ENCODE measurements around the gene NXNL1.

NXNL1 gene

DNA sequence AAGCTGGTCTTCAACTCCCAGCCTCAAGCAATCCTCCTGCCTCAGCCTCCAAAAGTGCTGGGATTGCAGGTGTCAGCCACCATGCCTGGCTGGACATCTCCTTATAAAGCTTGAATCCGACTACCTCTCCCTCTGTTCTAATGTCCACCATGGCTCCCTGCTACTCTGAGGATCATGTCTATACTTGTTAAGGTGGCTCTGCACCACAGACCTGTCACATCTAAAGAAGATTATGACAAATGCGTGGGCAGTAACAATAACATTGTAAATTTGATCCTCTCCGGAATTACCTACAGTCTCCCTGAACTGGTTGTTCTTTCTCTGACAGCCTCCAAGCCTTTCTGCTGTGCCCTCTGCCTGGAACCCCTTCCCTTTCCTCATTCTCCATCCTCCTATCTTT is 1.8 kb downstream of the NXNL1 start:
- H3K9me3 ChIP-seq (ENCODE audit: control insufficient read depth, insufficient read depth, low read depth, low read length), result no peaks in the 10 kb centered on the region
- ChIA-PET CTCF (interaction anchor here (0.6 to 2.3 kb wide), 5 partner anchors 8 to 62 kb away, joined by 3 to 8 read pairs (median 3); no protein-coding TSS in a partner anchor), POLR2A (no interaction called here)
- H3K4me1 ChIP-seq (ENCODE audit: control insufficient read depth, insufficient read depth, low read length), result no peaks in the 10 kb centered on the region
- H3K4me3 ChIP-seq (ENCODE audit: low read depth, low read length), result no peak overlapping the region
- no peak overlapping the region for H3K27ac ChIP-seq (ENCODE audit: extremely low read depth, low read depth, low read length)
- no peaks in the 10 kb centered on the region for H3K36me3 ChIP-seq (ENCODE audit: control insufficient read depth in 2 of 2, insufficient read depth in 1 of 2, low read length in 2 of 2)
- peak; percentile 82 for TF ChIP-seq ZNF600 (tag by site-specific recombination; IDR thresholded peaks at IDR 0.05)
- TF ChIP-seq KLF9 (tag by site-specific recombination; IDR thresholded peaks at IDR 0.05; ENCODE audit: low read depth), result no peak
- peak; percentile 95 for TF ChIP-seq ZNF16 (tag by site-specific recombination; IDR thresholded peaks at IDR 0.05; ENCODE audit: low read depth)
- TF ChIP-seq ZNF704 (tag by site-specific recombination; IDR thresholded peaks at IDR 0.05), result no peak
- TF ChIP-seq ZNF610 (tag by site-specific recombination; IDR thresholded peaks at IDR 0.05; ENCODE audit: borderline replicate concordance), result no peak
- TF ChIP-seq ZNF132 (tag by site-specific recombination; IDR thresholded peaks at IDR 0.05; ENCODE audit: borderline replicate concordance), result no peak
- no peak for TF ChIP-seq IKZF3 (tag by site-specific recombination; IDR thresholded peaks at IDR 0.05)
- TF ChIP-seq REPIN1 (tag by site-specific recombination; IDR thresholded peaks at IDR 0.05; ENCODE audit: low read depth), result no peak
- TF ChIP-seq, protein P1, sequence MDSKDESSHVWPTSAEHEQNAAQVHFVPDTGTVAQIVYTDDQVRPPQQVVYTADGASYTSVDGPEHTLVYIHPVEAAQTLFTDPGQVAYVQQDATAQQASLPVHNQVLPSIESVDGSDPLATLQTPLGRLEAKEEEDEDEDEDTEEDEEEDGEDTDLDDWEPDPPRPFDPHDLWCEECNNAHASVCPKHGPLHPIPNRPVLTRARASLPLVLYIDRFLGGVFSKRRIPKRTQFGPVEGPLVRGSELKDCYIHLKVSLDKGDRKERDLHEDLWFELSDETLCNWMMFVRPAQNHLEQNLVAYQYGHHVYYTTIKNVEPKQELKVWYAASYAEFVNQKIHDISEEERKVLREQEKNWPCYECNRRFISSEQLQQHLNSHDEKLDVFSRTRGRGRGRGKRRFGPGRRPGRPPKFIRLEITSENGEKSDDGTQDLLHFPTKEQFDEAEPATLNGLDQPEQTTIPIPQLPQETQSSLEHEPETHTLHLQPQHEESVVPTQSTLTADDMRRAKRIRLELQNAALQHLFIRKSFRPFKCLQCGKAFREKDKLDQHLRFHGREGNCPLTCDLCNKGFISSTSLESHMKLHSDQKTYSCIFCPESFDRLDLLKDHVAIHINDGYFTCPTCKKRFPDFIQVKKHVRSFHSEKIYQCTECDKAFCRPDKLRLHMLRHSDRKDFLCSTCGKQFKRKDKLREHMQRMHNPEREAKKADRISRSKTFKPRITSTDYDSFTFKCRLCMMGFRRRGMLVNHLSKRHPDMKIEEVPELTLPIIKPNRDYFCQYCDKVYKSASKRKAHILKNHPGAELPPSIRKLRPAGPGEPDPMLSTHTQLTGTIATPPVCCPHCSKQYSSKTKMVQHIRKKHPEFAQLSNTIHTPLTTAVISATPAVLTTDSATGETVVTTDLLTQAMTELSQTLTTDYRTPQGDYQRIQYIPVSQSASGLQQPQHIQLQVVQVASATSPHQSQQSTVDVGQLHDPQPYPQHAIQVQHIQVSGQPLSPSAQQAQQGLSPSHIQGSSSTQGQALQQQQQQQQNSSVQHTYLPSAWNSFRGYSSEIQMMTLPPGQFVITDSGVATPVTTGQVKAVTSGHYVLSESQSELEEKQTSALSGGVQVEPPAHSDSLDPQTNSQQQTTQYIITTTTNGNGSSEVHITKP (tag by site-specific recombination; IDR thresholded peaks at IDR 0.05), result no peak
- no peak for TF ChIP-seq ZNF146 (tag by site-specific recombination; IDR thresholded peaks at IDR 0.05)
- no peak for TF ChIP-seq ZNF274 (IDR thresholded peaks at IDR 0.05; ENCODE audit: low read length)
- TF ChIP-seq ZNF274 (tag by site-specific recombination; IDR thresholded peaks at IDR 0.05; ENCODE audit: borderline replicate concordance), result no peak
- TF ChIP-seq ZFP69B (tag by site-specific recombination; IDR thresholded peaks at IDR 0.05), result no peak
- no peak for TF ChIP-seq ZNF223 (tag by site-specific recombination; IDR thresholded peaks at IDR 0.05)
- TF ChIP-seq, protein P2, sequence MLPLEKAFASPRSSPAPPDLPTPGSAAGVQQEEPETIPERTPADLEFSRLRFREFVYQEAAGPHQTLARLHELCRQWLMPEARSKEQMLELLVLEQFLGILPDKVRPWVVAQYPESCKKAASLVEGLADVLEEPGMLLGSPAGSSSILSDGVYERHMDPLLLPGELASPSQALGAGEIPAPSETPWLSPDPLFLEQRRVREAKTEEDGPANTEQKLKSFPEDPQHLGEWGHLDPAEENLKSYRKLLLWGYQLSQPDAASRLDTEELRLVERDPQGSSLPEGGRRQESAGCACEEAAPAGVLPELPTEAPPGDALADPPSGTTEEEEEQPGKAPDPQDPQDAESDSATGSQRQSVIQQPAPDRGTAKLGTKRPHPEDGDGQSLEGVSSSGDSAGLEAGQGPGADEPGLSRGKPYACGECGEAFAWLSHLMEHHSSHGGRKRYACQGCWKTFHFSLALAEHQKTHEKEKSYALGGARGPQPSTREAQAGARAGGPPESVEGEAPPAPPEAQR (tag by site-specific recombination; IDR thresholded peaks at IDR 0.05), result no peak
- peak; percentile 70 for TF ChIP-seq OSR2 (tag by site-specific recombination; IDR thresholded peaks at IDR 0.05)
- peak; percentile 43; the same call in 1 of the 2 replicates for TF ChIP-seq ZFHX2 (tag by site-specific recombination; conservative IDR thresholded peaks at IDR 0.05)
- 0 out of 2 replicates have a peak, but pooled peaks have one; percentile 24 for TF ChIP-seq INSM2 (tag by site-specific recombination; IDR thresholded peaks at IDR 0.05)
- no peak for TF ChIP-seq ZNF701 (tag by site-specific recombination; IDR thresholded peaks at IDR 0.05)
- no peak for TF ChIP-seq GLI2 (tag by site-specific recombination; IDR thresholded peaks at IDR 0.05; ENCODE audit: borderline replicate concordance, low read depth)
- TF ChIP-seq, protein P3, sequence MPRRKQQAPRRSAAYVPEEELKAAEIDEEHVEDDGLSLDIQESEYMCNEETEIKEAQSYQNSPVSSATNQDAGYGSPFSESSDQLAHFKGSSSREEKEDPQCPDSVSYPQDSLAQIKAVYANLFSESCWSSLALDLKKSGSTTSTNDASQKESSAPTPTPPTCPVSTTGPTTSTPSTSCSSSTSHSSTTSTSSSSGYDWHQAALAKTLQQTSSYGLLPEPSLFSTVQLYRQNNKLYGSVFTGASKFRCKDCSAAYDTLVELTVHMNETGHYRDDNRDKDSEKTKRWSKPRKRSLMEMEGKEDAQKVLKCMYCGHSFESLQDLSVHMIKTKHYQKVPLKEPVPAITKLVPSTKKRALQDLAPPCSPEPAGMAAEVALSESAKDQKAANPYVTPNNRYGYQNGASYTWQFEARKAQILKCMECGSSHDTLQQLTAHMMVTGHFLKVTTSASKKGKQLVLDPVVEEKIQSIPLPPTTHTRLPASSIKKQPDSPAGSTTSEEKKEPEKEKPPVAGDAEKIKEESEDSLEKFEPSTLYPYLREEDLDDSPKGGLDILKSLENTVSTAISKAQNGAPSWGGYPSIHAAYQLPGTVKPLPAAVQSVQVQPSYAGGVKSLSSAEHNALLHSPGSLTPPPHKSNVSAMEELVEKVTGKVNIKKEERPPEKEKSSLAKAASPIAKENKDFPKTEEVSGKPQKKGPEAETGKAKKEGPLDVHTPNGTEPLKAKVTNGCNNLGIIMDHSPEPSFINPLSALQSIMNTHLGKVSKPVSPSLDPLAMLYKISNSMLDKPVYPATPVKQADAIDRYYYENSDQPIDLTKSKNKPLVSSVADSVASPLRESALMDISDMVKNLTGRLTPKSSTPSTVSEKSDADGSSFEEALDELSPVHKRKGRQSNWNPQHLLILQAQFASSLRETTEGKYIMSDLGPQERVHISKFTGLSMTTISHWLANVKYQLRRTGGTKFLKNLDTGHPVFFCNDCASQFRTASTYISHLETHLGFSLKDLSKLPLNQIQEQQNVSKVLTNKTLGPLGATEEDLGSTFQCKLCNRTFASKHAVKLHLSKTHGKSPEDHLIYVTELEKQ (tag by site-specific recombination; IDR thresholded peaks at IDR 0.05; ENCODE audit: borderline replicate concordance), result peak; percentile 46; the same call in 1 of the 2 replicates
- TF ChIP-seq PRDM1 (tag by site-specific recombination; IDR thresholded peaks at IDR 0.05), result no peak
- no peak for TF ChIP-seq ZNF10 (tag by site-specific recombination; IDR thresholded peaks at IDR 0.05)
- peak; percentile 76 for TF ChIP-seq ZNF121 (tag by site-specific recombination; IDR thresholded peaks at IDR 0.05)
- TF ChIP-seq SP7 (tag by site-specific recombination; IDR thresholded peaks at IDR 0.05), result peak; percentile 78
- no peak for TF ChIP-seq ZNF184 (tag by site-specific recombination; IDR thresholded peaks at IDR 0.05)
- no peak for TF ChIP-seq KLF1 (tag by site-specific recombination; IDR thresholded peaks at IDR 0.05)
- peak; percentile 34; the same call in 1 of the 2 replicates for TF ChIP-seq EGR2 (tag by site-specific recombination; IDR thresholded peaks at IDR 0.05; ENCODE audit: low read depth)
- no peak for TF ChIP-seq ZNF785 (tag by site-specific recombination; IDR thresholded peaks at IDR 0.05)

Data from HEK293 (cell line).